ENCODE measurements around the gene RAD51B.

GRCh38 chr14:68216957-68217356 lies 397.4 kb downstream of the RAD51B start:
- TF ChIP-seq POLR2AphosphoS5 (IDR thresholded peaks at IDR 0.05): no peak
- no peak for TF ChIP-seq CTCF (IDR thresholded peaks at IDR 0.05)
- TF ChIP-seq POLR2A (IDR thresholded peaks at IDR 0.05): no peak
- TF ChIP-seq EP300 (IDR thresholded peaks at IDR 0.05): no peak

Data from upper lobe of left lung (tissue), 4 donors.